H1 (cell line): ENCODE results near the gene PARP1. TPM values are rescaled to one million over a fixed set of nuclear protein-coding genes. Genes with fewer than 3 reads are reported as not detected.

Source experiments
- CTCF ChIA-PET: fragments of 300-600 bp; sonication (Branson Sonifier 250); formaldehyde crosslinking; loops from one replicate; lab custom pipeline; 2021; ENCODE audit not compliant: partially characterized antibody; lab: Charles Lee
- POLR2A ChIA-PET: fragments of 300-600 bp; sonication (Branson Sonifier 250); formaldehyde crosslinking; loops from one replicate; lab custom pipeline; 2021; ENCODE audit warnings: inconsistent platforms; ENCODE audit not compliant: partially characterized antibody; lab: Charles Lee
- DNase-seq, 2 experiments: peaks; one replicate each; pipeline versions ENCODE4 v3.0.0 to v3.0.0-alpha.2; 2010 to 2022; ENCODE audit warnings: low spot score in 2 of 2, low read depth in 1 of 2, mixed read lengths in 1 of 2
- FAIRE-seq: peaks from 2 replicates; lab custom pipeline; 2011; peaks lifted over from hg19 to GRCh38; lab: Jason Lieb, UNC
- H2AFZ ChIP-seq: 2 replicates; pipeline ENCODE4 v1.8.1; 2012; ENCODE audit warnings: low read length, inconsistent platforms
- H2AK5ac ChIP-seq: 2 replicates; pipeline ENCODE4 v1.6.1; 2013; ENCODE audit warnings: low read depth, low read length
- H2BK120ac ChIP-seq: replicated peaks from 2 replicates; pipeline ENCODE3; 2013; ENCODE audit warnings: low read depth, low read length, inconsistent platforms
- H2BK12ac ChIP-seq: 2 replicates; pipeline ENCODE4 v1.6.1; 2013; ENCODE audit warnings: low read depth, low read length
- H2BK15ac ChIP-seq: 2 replicates; pipeline ENCODE4 v1.6.1; 2013; ENCODE audit warnings: low read length
- H2BK20ac ChIP-seq: 2 replicates; pipeline ENCODE4 v1.6.1; 2013; ENCODE audit warnings: low read length
- H2BK5ac ChIP-seq: 2 replicates; pipeline ENCODE4 v1.6.1; 2013; ENCODE audit warnings: low read depth, low read length
- H3K14ac ChIP-seq: 2 replicates; pipeline ENCODE4 v1.6.1; 2013; ENCODE audit warnings: inconsistent platforms; ENCODE audit not compliant: insufficient read length
- H3K18ac ChIP-seq: 2 replicates; pipeline ENCODE4 v1.6.1; 2013; ENCODE audit warnings: low read length; ENCODE audit errors: extremely low read depth
- H3K23ac ChIP-seq: 2 replicates; pipeline ENCODE4 v1.6.1; 2013; ENCODE audit warnings: inconsistent platforms; ENCODE audit not compliant: insufficient read length
- H3K23me2 ChIP-seq: 2 replicates; pipeline ENCODE4 v1.6.1; 2013; ENCODE audit warnings: low read depth, low read length
- H3K27ac ChIP-seq: 2 replicates; pipeline ENCODE4 v1.6.1; 2011; ENCODE audit warnings: low read depth, low read length, inconsistent platforms
- H3K27me3 ChIP-seq, 4 experiments: replicated peaks in 1 of 4; 1 replicate in 1 of 4; 2 replicates in 3 of 4; pipeline versions ENCODE4 v1.6.1 to v1.8.1; 2011 to 2013; ENCODE audit warnings: low read length in 3 of 4, mild to moderate bottlenecking in 3 of 4, inconsistent platforms in 2 of 4, mixed read lengths in 2 of 4, moderate library complexity in 1 of 4; ENCODE audit not compliant: control insufficient read depth in 3 of 4, insufficient read depth in 3 of 4; ENCODE audit errors: extremely low read depth in 1 of 4
- H3K36me3 ChIP-seq, 4 experiments: 2 replicates each; pipeline versions ENCODE4 v1.6.1 to v1.8.1; 2011 to 2013; ENCODE audit warnings: mild to moderate bottlenecking in 4 of 4, low read length in 3 of 4, moderate library complexity in 2 of 4, control low read depth in 1 of 4, inconsistent platforms in 1 of 4; ENCODE audit not compliant: insufficient read depth in 4 of 4, control insufficient read depth in 2 of 4
- H3K4ac ChIP-seq: replicated peaks from 2 replicates; pipeline ENCODE3; 2013; ENCODE audit warnings: low read length, low read depth, mixed read lengths, inconsistent platforms; ENCODE audit not compliant: insufficient read length
- H3K4me1 ChIP-seq, 4 experiments: replicated peaks in 1 of 4; 1 replicate in 1 of 4; 2 replicates in 3 of 4; pipeline versions ENCODE4 v1.6.1 to v1.8.1; 2011 to 2013; ENCODE audit warnings: low read length in 3 of 4, inconsistent platforms in 2 of 4, mixed read lengths in 1 of 4; ENCODE audit not compliant: insufficient read depth in 4 of 4, control insufficient read depth in 3 of 4
- H3K4me2 ChIP-seq, 2 experiments: 2 replicates each; pipeline versions ENCODE4 v1.6.1 to v1.8.1; 2011 to 2013; ENCODE audit warnings: low read depth in 2 of 2, low read length in 2 of 2, control low read depth in 1 of 2, inconsistent platforms in 1 of 2, mild to moderate bottlenecking in 1 of 2; ENCODE audit not compliant: insufficient read depth in 1 of 2
- H3K4me3 ChIP-seq, 4 experiments: fragments of 200-600, 300-600 bp in 1 of 4; sonication (generic), shearing (Covaris generic), sonication (Bioruptor Twin) in 1 of 4; 2 replicates each; pipeline versions ENCODE4 v1.5.1 to v1.8.1; 2011 to 2016; ENCODE audit warnings: low read length in 4 of 4, low read depth in 3 of 4, control low read depth in 2 of 4, inconsistent platforms in 2 of 4, mild to moderate bottlenecking in 2 of 4, mixed read lengths in 1 of 4, moderate library complexity in 1 of 4; ENCODE audit not compliant: insufficient read depth in 2 of 4; ENCODE audit errors: extremely low read depth in 1 of 4
- H3K56ac ChIP-seq: replicated peaks from 2 replicates; pipeline ENCODE3; 2013; ENCODE audit warnings: low read depth, mild to moderate bottlenecking, mixed read lengths, low read length, inconsistent platforms; ENCODE audit not compliant: insufficient read length
- H3K79me1 ChIP-seq: 2 replicates; pipeline ENCODE4 v1.6.1; 2013; ENCODE audit warnings: low read depth, low read length, control low read depth
- H3K79me2 ChIP-seq, 2 experiments: 2 replicates each; pipeline versions ENCODE4 v1.6.1 to v1.8.1; 2012 to 2013; ENCODE audit warnings: low read length in 2 of 2, mild to moderate bottlenecking in 2 of 2, inconsistent platforms in 1 of 2; ENCODE audit not compliant: insufficient read depth in 2 of 2, control insufficient read depth in 1 of 2
- H3K9ac ChIP-seq, 4 experiments: replicated peaks in 1 of 4; 1 replicate in 1 of 4; 2 replicates in 3 of 4; pipeline versions ENCODE4 v1.6.1 to v1.8.1; 2011 to 2013; ENCODE audit warnings: low read depth in 3 of 4, low read length in 3 of 4, control low read depth in 2 of 4, mild to moderate bottlenecking in 2 of 4, moderate library complexity in 2 of 4, inconsistent platforms in 1 of 4; ENCODE audit errors: extremely low read depth in 1 of 4
- H3K9me3 ChIP-seq, 2 experiments: 2 replicates each; pipeline versions ENCODE4 v1.6.1 to v1.8.1; 2012 to 2013; ENCODE audit warnings: mild to moderate bottlenecking in 2 of 2, moderate library complexity in 2 of 2, control low read depth in 1 of 2, inconsistent platforms in 1 of 2, low read depth in 1 of 2, low read length in 1 of 2, mixed read lengths in 1 of 2; ENCODE audit not compliant: insufficient read depth in 2 of 2
- H4K20me1 ChIP-seq, 2 experiments: replicated peaks in 1 of 2; 2 replicates each; pipeline versions ENCODE3 to v1.8.1; 2011 to 2013; ENCODE audit warnings: inconsistent platforms in 2 of 2, low read length in 2 of 2, mild to moderate bottlenecking in 1 of 2; ENCODE audit not compliant: insufficient read depth in 2 of 2, control insufficient read depth in 1 of 2
- H4K5ac ChIP-seq: 2 replicates; pipeline ENCODE4 v1.6.1; 2013; ENCODE audit warnings: low read length, low read depth, mixed read lengths, inconsistent platforms; ENCODE audit not compliant: insufficient read length
- H4K8ac ChIP-seq: 2 replicates; pipeline ENCODE4 v1.8.0; 2013; ENCODE audit warnings: mild to moderate bottlenecking, moderate library complexity, low read length, inconsistent platforms; ENCODE audit not compliant: insufficient read depth; ENCODE audit errors: extremely low read depth
- H4K91ac ChIP-seq: replicated peaks from 2 replicates; pipeline ENCODE3; 2013; ENCODE audit warnings: low read length, mixed read lengths, inconsistent platforms; ENCODE audit not compliant: insufficient read length
- CHD2 ChIP-seq: IDR thresholded peaks from 2 replicates; pipeline ENCODE4 v1.6.1; 2012; ENCODE audit warnings: low read length, improper control_type of control experiment
- CREB1 ChIP-seq: IDR thresholded peaks from 2 replicates; pipeline ENCODE4 v1.6.1; 2012; ENCODE audit warnings: inconsistent platforms
- HDAC6 ChIP-seq: IDR thresholded peaks from one replicate; pipeline ENCODE4 v1.7.1; 2012; ENCODE audit warnings: low read depth, mild to moderate bottlenecking, inconsistent platforms, low read length, moderate library complexity
- JUN ChIP-seq: IDR thresholded peaks from 2 replicates; pipeline ENCODE4 v1.6.1; 2011; ENCODE audit warnings: low read depth, mild to moderate bottlenecking, improper control_type of control experiment, low read length
- POU5F1 ChIP-seq: IDR thresholded peaks from 2 replicates; pipeline ENCODE4 v1.6.1; 2011; ENCODE audit warnings: low read depth, mild to moderate bottlenecking, low read length, moderate library complexity
- SP1 ChIP-seq: IDR thresholded peaks from 2 replicates; pipeline ENCODE4 v1.6.1; 2011; ENCODE audit warnings: low read depth, low read length
- TCF12 ChIP-seq: IDR thresholded peaks from 2 replicates; pipeline ENCODE4 v1.6.1; 2011; ENCODE audit warnings: low read depth, mild to moderate bottlenecking, low read length
- TEAD4 ChIP-seq: IDR thresholded peaks from 2 replicates; pipeline ENCODE4 v1.6.1; 2012; ENCODE audit warnings: low read depth, low read length, inconsistent platforms, mixed read lengths
- WGBS, 2 experiments: shearing (Covaris generic) in 1 of 2; methylation state at CpG; one replicate each; pipeline versions ENCODE4 v1.1.6 to v1.1.7; 2013 to 2015; ENCODE audit warnings: low lambda C conversion rate in 2 of 2, mixed read lengths in 2 of 2, inconsistent platforms in 1 of 2, low coverage in 1 of 2, missing lambda C conversion rate in 1 of 2; ENCODE audit not compliant: insufficient replicate concordance in 2 of 2, insufficient coverage in 1 of 2, insufficient read length in 1 of 2; ENCODE audit errors: extremely low coverage in 1 of 2, missing lambda C conversion rate in 1 of 2; 5-methylcytosine and 5-hydroxymethylcytosine counted together
- polyA plus RNA-seq, 7 experiments: library from polyadenylated mRNA; depleted of rRNA in 3 of 7; stranded (reverse) in 5 of 7; unstranded in 2 of 7; fragments of >200 nt in 5 of 7; fragments of 200-250 nt in 2 of 7; gene quantifications; 1 replicate in 5 of 7; 2 replicates in 1 of 7; 4 replicates in 1 of 7; pipeline versions ENCODE4 v1.2.1 to v1.2.3, GENCODE V29; 2011 to 2013; ENCODE audit warnings: missing spikeins in 2 of 7, mixed read lengths in 2 of 7
- total RNA-seq: library from RNA; stranded (reverse); fragmentation: NEBNext Ultra II Directional; extraction: Animal tissue kit (Norgen Biotek cat#: 25700); gene quantifications from 2 replicates; pipeline ENCODE4 v1.2.1, GENCODE V29; 2021

PARP1 gene
- total and polyA plus RNA-seq, 2 of the 8 experiments (the other 6 are each of a cell fraction or from before 2014, with no cell fraction given) = 416 to 441 TPM

DNA sequence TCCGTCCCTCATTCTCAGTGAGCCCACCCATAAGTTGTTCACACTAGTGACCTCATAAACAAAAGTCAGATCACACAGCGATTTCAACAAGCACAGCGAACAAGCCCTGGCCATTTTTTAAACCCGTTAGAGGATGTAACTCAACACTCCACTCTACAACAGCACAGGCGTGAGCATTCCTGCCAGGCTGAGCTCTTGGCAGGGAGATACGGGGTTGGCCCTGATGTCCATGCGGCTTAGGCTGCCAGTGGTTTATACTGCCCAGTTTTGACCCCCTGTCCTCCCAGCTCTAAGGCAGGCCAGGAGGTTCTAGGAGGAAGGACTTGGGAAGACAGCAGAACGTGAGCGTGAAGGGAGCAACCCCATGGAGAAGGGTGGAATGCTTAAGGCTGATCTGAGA, 35.0 kb downstream of the PARP1 start:
- no peaks in the 10 kb centered on the region for H3K4me1 ChIP-seq
- FAIRE-seq (no peak), DNase-seq (no peak)
- no peak overlapping the region for H4K91ac ChIP-seq
- no peak overlapping the region for H2BK20ac ChIP-seq
- H2BK12ac ChIP-seq = no peak overlapping the region
- H3K56ac ChIP-seq = no peak overlapping the region
- peaks cover 51 to 95% (median 88%) of the 10 kb centered on the region in 4 experiments for H3K36me3 ChIP-seq
- H3K4me2 ChIP-seq = no peak overlapping the region
- H2AK5ac ChIP-seq = no peak overlapping the region
- peaks cover 0 to 20% of the 10 kb centered on the region in 2 experiments; a peak in 2 of 4 replicates for H3K79me2 ChIP-seq
- no peak overlapping the region for H2BK15ac ChIP-seq
- TF ChIP-seq SP1 (no peak), CREB1 (no peak), JUN (no peak), POU5F1 (no peak), CHD2 (no peak), TCF12 (no peak), HDAC6 (no peak), TEAD4 (no peak)
- TF ChIP-seq, all 59 proteins: peak for 0
- Histone ChIP-seq H3K4me3 (no peak overlapping the region), H3K18ac (no peak overlapping the region), H3K4ac (no peak overlapping the region), H4K20me1 (peaks cover 3 to 11% of the 10 kb centered on the region in 2 experiments), H3K9ac (no peak overlapping the region), H3K14ac (no peak overlapping the region), H3K79me1 (no peaks in the 10 kb centered on the region), H3K9me3 (no peaks in the 10 kb centered on the region), H3K27me3 (no peaks in the 10 kb centered on the region), H2BK5ac (no peak overlapping the region), H4K8ac (no peak overlapping the region), H3K23ac (no peak overlapping the region), H2BK120ac (no peak overlapping the region), H3K27ac (no peak overlapping the region), H4K5ac (no peak overlapping the region), H3K23me2 (no peaks in the 10 kb centered on the region), H2AFZ (no peak overlapping the region)
- 94% methylated on average over 9 of the region's 9 CpGs; no CpG with 5 or more reads in 1 of the 2 experiments for WGBS, 2 experiments
- CTCF ChIA-PET = interaction anchor here (1.0 to 1.5 kb wide), 2 partner anchors 23 to 30 kb away, joined by 3 to 7 read pairs; no protein-coding TSS in a partner anchor
- POLR2A ChIA-PET = interaction anchor here (0.8 to 2.4 kb wide), 4 partner anchors 10 to 538 kb away, joined by 3 to 7 read pairs (median 4); no protein-coding TSS in a partner anchor
